HG03066 (cell line): Measurements from ENCODE around the gene LGR6.

ENCODE experiments used
- ATAC-seq: cut with Tn5 transposase; IDR thresholded peaks from one replicate; pipeline ENCODE4 v1.9.1; 2021; ENCODE audit warnings: low read depth; ENCODE audit not compliant: unreplicated experiment

Gene LGR6

GRCh38 chr1:202217951-202218350 is 24.4 kb downstream of the LGR6 start:
- no peak for ATAC-seq

- no peak for ATAC-seq
These were observed 27.1 kb downstream of the LGR6 start for GRCh38 chr1:202220733-202221132.

- ATAC-seq: no peak
These were observed 28.6 kb downstream of the LGR6 start for GRCh38 chr1:202221911-202222909.

DNA sequence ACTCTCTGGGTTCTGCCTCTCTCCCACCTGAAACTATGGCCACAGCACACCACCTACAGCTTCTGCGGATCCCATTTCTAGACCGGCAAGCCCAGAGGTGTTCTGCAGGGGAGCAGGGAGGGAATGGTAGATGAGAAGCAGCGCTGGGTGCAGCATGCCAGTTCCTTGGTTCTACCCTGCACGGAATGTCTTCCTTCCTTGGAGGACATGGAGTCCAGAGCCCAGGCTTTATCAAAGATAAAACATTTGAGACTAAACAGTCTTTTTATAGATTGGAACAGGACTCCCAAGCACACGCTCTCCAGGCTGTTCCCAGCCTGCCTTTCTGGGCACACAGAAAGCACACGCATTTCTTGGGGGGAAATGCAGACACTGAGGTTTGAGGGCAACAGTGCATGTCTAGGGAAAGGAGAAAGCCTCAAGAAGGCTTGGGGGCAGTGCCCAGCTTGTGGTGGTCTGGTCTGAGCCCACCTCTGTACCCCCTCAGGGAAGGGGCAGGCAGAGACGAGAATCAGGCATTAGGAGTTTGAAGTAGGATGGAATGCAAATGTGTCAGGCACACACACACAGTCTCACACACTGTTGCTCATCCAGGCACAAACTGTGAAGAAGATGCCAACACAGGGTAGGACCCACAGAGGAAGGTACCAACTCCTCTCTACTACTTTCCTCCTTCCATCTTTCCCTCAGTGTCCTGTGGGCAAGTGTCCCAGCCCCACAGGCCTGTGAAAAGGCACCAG is 29.7 kb downstream of the LGR6 start:
- no peak for ATAC-seq

DNA sequence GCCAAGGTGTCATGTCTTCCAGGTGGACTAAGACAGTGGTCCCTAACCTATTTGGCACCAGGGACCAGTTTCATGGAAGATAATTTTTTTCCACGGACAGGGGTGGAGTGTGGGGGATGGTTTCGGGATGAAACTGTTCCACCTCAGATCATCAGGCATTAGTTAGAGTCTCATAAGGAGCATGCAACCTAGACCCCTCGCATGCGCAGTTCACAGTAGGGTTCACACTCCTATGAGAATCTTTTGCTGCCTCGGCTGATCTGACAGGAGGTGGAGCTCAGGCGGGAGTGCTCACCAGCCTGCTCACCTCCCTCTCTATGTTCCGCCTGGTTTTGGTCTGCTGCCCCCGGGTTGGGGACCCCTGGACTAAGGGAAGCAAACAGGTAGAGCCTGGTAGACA is 30.9 kb downstream of the LGR6 start:
- no peak for ATAC-seq

GRCh38 chr1:202225131-202225530 is 31.5 kb downstream of the LGR6 start:
- ATAC-seq: no peak

DNA sequence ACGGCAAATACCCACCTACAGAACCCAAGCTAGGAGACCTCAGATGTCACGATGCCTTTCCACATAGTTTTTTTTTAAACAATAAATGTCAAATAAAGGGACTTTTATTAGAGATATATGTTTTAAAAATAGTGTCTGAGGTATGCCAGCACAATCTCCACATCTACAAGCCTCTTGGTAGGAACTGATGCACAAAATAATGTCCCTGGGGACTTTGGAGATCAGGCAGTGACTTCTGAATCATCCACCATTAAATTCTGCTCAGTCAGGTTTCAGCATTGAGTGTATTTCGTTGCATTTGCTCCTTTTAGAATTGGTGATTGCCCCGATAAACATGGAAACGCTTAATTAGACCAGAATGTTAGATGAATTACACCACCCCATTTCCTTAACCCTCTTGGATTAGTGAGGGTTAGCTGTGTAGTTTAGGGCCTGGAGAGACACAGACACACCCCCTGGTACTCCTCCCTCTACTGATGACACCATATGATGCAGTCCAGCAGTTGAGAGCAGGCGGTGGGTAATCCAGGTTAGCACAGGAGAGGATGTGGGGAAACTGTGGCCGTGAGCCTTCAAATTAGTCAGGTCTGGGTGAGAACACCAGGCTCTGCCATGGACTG is 33.6 kb downstream of the LGR6 start:
- no peak for ATAC-seq

DNA sequence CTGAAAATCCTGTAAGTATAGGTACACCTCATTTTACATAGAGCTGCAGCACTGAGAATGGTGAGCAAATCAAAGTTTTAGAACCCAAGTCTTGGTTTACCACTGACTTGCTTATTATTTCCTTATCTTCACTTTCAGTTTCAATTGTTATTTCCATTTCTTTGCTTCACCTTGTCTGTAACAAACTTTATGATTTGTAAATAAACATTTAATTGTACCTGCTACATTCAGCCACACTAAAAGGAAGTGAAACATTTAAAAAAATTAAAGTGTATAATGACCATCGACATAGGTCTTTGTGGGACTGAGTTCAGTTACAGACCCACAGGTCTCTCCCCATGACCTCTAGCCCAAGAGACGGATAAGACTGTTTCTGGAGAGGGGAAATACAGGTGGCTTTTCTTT is 34.4 kb downstream of the LGR6 start:
- no peak for ATAC-seq

DNA sequence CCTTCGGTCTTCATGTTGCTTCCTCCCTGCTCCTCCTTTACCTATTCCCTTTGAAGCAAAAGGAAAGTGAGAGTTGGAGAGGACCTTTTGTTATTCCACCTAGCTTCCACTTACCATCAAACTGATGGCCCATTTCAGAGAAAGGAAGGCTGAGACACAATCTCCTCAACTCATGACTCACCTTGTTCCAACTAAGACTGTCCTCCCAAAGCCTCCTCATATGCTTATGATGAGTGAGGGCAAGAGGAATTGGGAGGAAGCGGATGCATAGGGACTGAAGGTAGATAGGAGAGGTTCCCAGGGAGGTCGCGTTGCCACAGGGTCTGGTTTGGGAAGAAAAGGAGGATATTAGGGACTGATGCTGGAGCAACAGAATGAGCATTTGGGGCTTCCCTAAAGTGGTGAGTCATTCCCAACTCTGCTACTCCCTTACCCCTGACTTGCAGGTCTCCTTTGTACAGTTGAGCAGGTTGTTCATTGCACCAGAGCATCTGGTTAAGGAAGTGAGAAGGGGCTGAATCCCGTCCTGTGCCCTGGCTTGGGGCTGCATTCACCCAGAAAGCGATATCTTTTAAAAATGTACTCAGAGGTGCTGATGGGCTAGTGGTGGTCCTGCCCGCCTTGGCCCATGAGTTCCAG is 35.0 kb downstream of the LGR6 start:
- no peak for ATAC-seq

DNA sequence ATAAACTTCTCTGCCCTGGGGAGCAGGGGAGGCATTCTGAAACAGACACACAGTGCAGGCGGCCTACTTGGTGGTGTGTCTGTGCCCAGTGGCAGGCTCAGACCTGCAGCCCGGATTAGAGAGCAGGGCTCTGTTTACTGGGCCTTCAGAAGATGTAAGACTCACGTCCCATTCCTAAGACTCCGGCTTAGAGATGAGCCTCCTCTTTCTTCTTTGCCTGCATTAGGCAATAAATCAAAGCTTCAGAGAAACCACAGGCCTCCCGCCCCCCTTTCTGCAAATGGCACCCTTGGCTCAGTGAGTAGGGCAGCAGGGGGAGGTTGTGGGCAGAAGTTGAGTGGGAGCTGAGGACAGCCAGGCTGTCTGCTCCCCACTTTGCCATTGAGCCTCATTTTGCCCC is 35.8 kb downstream of the LGR6 start:
- ATAC-seq: no peak

DNA sequence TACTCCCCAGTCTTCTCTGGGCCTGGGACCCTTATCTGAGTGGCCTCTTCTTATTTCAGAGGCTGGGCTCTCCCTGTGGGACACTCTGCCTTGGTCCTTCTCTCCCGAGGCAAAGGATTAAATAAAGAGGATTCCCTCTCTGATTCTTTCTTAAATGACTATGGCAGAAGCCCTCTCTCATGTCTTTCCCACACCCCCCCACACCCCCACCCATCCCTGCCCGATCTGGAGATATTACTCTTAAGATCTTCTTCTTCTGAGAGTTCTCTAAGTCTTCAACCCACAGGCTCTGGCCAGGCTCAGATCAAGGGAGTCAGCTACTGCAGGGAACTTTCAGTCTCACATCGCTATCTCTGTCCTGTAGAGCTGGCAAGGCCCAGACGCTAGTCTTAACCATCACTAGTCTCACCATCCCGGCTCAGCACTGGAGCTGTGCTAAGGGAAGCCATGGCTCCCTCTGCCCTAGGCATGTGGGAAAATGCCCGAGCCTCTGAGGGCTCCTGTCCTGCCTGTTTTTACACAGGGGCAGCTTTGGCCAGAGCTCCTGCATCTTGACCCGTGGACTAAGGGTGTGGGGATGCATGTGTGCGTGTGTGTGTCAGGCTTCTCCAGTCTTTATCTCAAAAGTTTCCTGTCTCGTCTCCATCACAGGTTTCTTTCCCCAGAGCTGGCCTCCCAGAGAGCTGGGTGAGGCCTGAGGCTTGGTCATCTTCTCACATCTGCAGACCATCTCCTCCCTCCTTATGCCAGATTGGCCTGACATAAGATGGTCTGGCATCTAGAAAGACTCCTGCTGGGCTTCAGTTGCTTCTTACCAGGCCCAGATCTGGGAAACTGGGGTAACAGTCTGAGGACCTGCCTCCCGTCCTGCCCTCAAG is 36.7 kb downstream of the LGR6 start:
- no peak for ATAC-seq

DNA sequence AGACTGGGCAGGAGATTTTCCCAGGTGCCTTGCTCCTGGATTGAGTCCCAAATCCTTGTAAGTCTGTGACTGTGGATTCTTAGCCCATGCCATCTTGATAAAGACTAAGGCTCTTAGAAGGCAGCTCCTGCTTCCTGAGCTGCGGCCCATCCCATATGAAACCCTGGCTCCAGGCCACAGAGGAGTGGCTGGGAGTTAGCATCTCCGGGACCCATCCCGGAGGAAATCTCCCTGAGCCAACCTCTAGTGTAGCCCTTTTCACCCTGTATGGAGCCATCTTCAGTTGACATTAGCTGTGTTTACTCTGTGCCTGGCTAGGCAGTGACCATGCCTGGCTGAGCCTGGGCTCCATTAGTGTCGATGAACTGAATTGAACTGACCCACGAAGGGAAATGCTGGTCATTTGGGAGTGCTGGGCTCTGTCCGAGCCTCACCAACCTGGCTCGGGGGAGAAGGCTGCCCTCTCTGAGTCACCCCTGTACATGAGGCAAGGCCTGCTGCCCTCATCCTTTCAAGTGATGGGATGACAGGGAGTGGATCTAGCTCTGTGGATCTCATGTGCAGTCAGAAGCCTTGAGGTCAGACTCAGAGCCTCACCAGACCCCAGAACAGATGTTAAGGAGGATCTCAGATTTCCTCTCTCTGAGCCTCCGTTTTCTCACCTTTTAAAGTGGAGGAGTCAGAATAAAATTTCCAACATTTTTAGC is 37.5 kb downstream of the LGR6 start:
- ATAC-seq: no peak

GRCh38 chr1:202233171-202233570 is 39.6 kb downstream of the LGR6 start:
- no peak for ATAC-seq

DNA sequence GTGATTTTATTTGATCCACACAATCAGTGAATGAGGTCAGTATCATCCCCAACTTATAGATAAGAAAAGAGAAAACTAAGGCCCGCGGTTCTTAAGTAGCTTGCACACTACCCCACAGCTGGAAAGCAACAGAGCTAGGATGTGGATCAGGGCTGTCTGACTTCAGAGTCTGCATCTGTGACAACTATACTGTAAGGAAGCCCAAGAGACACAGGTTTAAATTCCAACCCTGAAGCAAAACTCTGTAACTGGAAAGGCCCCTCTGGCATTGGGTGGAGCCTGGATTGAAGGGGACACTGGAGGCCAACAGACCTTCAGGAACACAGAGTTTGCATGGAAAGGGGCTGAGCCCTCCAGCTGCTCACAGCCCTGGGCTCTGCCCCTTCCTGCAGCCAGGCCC is 40.2 kb downstream of the LGR6 start:
- ATAC-seq: no peak

DNA sequence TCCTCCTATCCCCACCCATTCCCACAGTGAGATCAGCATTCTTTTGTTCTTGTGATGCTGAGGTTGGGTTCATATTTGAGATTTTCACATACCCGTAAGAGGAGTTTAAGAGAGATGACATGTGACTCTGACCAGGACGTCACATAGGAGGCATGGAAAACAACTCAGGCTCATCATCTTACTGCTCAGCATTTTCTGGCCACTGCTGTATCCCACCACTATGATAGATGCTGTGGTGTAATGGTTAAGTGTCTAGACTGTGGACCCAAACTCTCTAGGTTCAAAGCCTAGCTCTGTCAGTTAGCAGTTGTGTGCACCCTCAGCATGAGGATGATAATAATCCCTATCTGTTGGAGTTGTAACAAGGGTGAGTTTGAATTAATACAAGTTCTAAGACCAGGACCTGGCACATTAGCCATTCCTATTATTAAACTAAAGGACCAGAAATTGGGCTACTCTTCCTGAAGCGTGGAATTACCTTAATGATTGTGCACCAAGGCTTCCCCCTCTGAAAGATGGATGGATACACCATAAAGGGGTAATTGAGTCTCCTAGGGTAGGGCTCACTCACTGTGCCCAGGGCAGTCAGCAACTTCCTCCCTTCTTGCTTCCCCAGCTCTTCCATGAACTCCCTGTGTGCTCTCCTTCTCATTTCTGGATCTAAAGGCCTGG is 40.9 kb downstream of the LGR6 start:
- ATAC-seq: no peak

DNA sequence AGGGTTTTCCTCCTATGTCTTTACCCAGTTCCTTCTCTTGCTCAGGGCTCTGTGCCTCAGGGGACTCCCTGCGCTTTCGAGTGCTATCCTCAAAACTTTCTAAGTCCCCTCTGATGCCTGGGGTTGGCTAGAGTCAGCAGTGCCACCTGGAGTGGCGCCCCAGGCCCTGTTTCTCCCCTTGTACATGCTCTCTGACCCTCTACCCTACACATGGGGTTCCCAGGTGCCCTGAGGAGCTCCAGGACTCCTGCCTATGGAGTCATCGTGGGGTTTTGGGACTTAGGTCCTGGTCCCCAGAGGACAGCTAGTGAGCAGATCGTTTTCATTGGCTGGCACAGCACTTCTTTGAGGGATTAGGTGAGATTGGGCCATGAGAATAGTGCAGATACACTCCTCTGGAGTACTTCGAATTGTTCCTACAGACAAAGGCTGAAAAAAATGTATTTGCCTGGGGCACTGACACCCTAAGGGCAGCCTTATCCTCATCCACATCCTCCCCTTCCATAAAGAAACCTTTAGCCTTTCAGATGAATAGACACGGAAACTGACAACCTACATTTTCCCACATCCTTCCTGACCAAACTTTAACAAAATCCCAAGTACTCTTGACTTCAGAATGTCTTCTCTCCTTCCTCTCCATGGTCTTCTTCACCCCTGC is 41.5 kb downstream of the LGR6 start:
- ATAC-seq: no peak

DNA sequence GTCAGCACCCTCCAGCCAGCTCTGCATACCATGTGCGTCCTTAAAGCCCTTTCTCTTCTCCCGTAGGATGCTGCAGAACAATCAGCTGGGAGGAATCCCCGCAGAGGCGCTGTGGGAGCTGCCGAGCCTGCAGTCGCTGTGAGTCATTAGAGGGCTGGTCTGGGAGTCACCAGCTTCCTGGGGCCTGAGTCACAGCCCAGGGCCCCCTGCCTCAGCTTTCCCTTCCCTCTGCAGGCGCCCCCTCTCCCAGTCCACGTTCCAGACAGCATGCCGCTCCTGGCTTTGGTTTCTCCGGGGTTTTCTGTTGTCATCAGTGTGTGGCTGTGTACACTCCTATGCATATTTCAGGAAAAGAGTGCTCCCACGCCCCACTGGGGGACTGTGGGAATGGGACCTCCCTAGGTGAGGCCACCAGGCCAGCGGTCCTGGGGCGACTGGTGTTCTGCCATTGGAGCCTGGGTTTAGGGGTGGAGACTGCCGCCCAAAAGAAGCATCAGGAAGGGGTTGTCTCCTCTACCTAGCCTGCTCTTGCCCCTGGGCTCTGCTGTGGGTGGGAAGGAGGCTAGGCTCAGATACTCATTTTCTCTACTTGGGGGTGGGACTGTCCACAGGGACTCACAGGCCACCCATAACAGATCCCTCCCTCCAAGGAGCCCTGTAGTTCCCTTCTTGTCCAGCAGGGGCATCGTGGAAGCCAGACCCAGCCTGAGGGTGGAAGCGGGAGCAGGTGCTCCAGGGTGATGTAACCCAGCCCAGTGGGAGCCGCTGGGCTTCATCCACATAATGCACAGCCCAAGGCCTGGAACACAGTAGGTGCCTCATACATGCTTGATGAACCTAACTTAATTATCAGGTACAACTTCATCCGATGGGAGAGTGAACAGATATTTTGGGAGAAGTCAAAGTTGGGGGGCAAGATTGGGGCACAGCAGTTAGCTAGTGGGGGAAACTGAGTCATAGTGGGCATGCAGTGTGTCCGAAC is 42.5 kb downstream of the LGR6 start:
- ATAC-seq: no peak
